ENCODE results near the gene ANKRD53.

DNA sequence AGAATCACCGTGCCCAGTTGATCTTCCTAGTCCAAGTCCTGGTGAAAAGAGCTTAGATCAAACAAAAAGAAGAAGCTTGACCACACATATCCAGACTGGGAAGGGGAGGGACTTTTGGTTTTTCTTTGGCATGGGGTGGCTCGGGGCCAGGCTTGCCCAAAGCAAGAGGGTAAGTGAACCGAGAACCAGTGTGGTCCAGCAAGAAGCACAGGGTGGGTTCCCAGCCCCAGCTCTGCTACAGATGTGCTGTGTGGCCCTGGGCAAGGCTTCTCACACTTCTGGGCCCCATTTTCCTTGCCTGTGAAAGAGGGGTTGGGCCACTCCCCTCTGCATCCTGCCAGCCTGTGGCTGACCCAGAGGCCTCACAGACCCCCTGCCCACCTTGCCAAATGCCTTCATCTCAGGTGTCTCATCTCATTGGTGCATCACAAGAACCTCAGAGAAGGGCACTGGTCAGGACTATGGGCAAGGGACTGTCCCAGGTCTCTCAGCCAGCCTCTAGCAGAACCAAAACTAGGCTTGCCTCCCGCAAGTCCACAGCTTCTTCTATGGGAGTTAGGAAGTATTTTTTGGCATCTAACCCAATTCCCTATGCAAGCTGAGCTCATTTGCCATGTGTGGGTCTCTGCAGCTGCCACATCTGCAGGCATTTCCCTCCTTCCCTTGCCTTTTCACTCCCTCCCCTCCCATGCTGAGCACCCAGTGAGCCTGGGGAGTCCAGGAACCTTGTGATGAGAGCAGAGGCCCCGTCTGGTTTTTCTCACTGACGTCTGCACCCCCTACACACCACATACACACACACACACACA is 35.8 kb upstream of the ANKRD53 start:
- TF ChIP-seq SIN3A (IDR thresholded peaks at IDR 0.05; ENCODE audit: borderline replicate concordance, insufficient read depth, low read length) (no peak), POLR2AphosphoS5 (IDR thresholded peaks at IDR 0.05; ENCODE audit: low read depth, low read length) (no peak), TAF1 (IDR thresholded peaks at IDR 0.05; ENCODE audit: borderline replicate concordance, insufficient read depth, low read length) (no peak)
- TF ChIP-seq, protein P1, sequence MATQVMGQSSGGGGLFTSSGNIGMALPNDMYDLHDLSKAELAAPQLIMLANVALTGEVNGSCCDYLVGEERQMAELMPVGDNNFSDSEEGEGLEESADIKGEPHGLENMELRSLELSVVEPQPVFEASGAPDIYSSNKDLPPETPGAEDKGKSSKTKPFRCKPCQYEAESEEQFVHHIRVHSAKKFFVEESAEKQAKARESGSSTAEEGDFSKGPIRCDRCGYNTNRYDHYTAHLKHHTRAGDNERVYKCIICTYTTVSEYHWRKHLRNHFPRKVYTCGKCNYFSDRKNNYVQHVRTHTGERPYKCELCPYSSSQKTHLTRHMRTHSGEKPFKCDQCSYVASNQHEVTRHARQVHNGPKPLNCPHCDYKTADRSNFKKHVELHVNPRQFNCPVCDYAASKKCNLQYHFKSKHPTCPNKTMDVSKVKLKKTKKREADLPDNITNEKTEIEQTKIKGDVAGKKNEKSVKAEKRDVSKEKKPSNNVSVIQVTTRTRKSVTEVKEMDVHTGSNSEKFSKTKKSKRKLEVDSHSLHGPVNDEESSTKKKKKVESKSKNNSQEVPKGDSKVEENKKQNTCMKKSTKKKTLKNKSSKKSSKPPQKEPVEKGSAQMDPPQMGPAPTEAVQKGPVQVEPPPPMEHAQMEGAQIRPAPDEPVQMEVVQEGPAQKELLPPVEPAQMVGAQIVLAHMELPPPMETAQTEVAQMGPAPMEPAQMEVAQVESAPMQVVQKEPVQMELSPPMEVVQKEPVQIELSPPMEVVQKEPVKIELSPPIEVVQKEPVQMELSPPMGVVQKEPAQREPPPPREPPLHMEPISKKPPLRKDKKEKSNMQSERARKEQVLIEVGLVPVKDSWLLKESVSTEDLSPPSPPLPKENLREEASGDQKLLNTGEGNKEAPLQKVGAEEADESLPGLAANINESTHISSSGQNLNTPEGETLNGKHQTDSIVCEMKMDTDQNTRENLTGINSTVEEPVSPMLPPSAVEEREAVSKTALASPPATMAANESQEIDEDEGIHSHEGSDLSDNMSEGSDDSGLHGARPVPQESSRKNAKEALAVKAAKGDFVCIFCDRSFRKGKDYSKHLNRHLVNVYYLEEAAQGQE (IDR thresholded peaks at IDR 0.05; ENCODE audit: insufficient read depth in 1 of 2, low read depth in 2 of 2, low read length in 2 of 2) = no peak

All from PFSK-1 (cell line).